NCI-H748 (cell line): ENCODE data around the gene CMKLR1.

Experiments
- DNase-seq: peaks from one replicate; lab custom pipeline; 2025; ENCODE audit not compliant: unreplicated experiment; lab: John Stamatoyannopoulos, UW

The CMKLR1 gene

DNA sequence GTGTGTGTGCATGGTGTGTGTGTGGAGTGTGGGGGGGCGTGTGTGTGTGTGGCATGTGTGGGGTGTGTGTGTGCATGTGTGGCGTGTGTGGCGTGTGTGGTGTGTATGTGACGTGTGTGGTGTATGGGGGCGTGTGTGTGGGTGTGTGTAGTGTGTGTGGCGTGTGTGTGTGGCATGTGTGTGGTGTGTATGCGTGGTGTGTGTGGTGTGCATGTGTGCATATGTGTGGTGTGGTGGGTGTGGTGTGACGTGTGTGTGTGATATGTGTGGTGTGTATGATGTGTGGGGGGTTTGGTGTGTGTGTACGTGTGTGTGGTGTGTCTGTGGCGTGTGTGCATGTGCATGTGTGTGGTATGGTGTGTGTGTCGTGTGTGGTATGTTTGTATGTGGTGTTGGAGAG is 24.1 kb upstream of the CMKLR1 start:
- no peak for DNase-seq

DNA sequence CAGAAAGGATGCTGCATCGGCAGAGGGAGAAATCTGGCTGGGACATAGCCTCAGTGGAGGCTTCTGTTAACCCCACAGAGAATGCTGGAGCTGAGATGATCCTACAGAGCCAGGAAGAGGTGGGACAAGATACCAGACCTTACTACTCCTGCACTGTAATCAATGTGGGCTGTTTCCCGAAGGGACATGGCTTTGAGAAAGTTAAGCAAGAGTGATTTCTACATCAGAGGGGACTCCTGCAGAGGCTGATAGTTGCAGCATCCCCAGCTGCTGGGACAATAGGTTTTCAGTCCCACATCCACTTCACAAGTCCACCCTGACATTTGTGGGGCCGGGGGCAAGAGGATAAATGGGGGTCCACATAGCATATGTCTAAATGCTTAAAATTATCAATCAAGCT is 22.5 kb upstream of the CMKLR1 start:
- DNase-seq: no peak

DNA sequence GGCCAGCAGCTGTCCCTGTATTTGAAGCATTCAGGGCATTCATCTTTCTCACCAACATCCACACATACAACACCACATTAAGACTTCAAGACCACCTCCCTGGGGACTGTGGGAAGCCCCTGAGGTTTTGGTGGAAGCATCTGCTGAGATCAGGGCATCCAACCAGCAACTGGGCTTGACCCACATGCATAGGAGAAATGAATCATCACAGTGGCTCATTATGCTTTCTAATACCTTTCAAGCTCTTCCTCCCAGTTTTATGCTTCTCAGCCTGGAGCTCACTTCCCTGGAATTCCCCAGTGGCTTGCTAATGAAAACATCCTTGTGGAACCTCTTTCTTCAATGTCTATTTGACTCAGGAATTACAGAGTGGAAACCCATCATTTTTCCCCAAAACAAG is 21.4 kb upstream of the CMKLR1 start:
- no peak for DNase-seq

DNA sequence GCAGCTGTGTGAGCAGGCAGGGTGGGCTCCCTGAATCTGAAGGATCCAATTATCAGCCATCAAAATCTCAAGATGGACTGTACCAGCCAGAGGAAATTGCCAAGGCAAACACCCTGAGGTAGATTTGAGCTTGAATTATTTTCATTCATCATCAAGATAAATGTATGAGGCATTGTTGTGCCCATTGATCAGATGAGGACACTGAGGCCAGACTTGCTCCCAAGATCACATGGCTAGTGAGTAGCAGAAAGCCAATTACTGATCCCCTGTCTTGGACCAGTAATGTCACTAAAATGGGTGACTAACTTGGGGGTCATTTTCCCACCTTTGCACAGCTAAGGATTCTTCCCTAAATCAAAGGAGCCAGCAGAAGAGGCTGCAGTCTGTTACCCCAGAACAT is 20.9 kb upstream of the CMKLR1 start:
- no peak for DNase-seq

DNA sequence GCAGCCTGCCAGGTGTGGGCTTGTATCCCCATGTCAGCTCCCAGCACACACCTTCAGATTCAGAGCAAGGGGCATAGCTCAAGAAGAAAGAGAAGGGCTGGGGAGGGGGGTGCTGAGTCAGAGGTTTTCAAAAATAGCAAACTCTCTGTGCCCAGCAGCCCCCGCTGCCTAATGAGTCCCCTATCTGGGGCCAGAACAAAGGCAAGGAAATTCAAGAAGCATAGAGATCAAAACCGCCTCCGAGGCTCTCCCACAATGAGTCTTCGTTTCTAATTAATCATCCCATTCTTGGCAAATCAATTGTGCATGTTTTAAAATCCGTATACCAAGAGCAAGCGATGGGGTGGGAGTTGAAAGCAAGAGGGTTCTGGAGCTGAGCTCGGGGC is 19.5 kb upstream of the CMKLR1 start:
- no peak for DNase-seq

DNA sequence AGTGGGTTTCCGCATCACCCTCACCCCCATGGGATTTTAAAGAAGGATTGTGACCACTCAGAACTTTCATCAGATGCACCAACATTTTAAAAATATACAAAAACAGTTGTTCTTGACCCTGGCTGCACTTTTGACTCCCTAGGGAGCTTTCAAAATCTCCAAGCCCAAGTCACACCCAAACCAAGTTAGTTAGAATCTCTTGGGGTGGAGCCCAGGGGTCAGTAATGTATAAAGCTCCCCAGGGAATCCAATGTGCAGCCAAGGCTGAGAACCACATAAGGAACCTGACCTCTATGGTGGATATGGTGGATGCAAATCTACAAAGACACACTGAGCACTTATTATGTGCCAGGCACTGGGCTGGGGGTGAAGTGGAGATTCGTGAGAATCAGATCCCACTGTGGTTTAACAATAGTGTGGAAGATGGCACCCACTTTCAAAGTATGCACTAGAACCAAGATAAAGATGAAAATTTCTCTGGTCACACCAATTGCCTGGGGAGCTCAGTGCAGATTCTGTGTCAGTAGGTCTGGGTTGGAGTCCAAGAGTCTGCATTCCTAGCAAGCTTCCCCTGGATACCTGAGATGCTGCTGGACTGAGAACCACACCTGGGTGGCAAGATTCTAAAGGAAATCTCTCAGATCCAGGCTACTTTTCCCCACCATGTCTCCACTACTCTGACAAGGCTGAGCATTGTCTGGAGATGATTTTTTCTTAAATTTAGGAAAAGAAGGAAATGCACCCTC is 18.9 kb upstream of the CMKLR1 start:
- no peak for DNase-seq

DNA sequence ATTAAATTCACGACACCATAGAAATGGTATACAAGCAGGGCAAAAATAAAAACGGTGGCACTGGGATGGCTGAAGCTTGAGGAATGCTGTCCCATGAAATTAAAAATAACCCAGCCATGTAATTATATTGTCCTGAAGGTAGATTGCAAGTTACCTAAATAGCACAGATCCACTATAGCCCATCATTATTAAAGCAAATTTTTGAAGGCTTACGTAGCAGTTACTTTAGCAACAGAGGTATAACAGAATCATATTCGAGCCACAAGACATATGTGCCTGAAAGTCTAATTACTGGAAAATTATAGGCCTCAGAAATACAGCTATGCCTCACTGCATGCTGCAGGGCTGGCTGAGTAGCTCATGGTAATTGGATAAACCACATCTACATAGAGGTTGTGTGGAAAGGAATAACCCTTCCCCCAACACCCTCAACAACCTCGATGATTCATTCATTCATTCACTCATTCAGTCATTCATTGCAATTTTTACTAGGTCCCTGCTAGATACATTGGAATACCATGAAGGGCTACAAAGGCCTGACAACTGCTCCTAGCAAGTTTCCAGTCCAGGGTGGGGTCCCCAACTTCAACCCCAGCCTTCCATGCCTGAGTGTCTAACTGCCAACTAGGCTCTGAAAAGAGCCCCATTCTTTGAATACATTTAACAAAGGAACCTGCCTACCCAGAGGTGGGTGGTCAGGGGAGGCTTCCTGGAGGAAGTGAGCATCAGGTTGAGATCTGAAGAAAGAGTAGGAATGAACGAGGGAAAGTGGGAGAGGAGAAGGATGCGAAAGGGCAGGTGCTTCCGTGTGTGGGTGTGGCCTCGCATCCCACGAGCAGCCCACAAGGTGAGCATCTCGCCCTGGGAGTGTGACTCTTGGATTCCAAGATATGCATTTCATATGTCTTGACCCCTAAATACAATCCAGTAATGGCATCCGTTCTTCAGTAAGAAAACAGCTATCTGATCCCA is 18.0 kb upstream of the CMKLR1 start:
- DNase-seq: no peak

DNA sequence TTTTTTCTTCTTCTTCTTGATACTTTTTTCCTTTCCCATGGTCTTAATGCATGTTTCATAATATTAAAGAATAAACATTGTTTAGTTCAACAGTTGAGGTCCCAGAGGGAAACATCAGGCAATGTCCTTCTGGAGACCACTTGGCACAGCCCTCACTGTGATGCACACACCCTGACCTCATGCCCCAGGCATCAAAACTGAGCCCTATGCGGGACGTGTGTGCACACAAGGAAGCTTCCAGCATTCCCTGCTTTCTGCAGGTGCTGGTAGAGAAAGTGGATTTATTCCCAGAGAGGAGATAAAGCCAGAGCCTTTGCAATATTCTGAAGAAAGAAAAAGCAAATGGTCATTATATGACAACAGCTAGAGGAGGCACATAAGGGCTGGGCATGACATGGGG is 16.0 kb upstream of the CMKLR1 start:
- DNase-seq: no peak

DNA sequence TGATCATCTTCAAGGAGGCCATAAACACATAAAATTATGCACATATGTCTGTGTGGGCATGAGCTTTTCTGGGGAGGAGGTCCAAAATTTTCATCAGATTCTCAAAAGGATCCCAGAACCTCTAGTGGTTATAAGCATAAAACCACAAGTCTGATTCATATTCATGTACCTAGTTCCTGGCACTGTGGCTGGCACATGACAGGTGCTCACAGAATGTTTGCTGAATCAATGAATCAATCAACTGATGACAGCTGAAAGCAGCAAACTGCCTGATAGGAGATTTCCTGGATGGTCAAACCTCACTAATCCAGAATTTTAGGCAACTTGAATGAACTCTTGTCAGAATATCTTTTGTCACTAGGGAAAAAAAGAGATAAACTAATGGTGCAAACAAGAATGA is 13.5 kb upstream of the CMKLR1 start:
- no peak for DNase-seq

DNA sequence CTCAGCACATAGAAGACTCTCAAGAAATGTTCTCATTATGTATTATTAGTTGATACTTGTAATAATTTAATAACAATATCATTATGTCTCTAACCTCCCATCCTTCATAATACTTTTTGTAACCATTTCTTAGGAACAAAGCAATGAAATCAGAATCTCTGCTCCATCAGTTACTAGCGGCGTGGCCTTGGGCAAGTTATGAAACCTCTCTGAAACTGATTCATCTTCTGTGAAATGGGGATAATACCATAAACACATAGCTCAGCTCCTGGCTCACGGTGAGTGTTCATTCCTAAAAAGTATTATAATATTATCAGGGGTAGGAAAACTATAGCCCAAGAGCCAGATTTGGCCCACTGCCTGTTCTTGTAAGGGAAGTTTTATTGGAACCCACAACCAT is 11.4 kb upstream of the CMKLR1 start:
- DNase-seq: no peak

DNA sequence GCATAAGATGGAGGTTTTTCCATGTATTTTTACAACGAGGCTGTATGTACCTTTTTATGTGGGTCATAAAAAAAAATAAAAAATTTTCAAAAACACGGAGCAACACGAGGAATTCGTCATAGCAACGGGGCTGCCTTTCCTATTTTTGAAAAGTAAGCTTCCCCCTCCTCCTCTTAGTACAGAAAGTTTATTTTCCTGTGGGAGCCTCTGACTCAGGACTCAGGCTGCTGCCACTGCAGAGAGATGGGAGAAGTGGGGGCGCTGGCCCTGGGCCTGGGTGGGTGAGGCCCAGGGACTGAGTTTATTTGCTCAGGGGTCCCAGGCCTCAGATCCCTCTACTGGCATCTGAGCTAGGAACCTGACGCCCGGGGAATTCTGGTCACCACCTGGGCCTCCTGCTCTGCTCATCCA is 10.2 kb upstream of the CMKLR1 start:
- no peak for DNase-seq

DNA sequence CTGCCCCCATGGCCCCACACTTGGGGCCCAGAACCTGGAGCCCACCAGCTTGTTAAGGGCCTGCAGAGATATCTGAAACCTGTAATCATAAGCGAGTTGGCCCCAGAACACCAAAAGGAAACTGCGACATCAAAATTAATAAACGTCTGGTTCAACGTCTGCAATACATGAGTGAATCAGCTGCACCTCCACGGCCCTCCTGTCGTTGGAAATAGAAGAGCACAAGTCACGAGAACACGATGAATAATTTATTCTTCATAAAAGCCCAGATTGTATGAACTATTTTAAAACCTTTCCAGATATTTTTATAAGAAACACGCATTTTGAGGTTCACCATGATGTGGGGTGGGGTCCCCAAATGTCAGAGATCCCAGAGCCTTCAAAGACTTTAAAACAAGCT is 9.7 kb upstream of the CMKLR1 start:
- DNase-seq: no peak

DNA sequence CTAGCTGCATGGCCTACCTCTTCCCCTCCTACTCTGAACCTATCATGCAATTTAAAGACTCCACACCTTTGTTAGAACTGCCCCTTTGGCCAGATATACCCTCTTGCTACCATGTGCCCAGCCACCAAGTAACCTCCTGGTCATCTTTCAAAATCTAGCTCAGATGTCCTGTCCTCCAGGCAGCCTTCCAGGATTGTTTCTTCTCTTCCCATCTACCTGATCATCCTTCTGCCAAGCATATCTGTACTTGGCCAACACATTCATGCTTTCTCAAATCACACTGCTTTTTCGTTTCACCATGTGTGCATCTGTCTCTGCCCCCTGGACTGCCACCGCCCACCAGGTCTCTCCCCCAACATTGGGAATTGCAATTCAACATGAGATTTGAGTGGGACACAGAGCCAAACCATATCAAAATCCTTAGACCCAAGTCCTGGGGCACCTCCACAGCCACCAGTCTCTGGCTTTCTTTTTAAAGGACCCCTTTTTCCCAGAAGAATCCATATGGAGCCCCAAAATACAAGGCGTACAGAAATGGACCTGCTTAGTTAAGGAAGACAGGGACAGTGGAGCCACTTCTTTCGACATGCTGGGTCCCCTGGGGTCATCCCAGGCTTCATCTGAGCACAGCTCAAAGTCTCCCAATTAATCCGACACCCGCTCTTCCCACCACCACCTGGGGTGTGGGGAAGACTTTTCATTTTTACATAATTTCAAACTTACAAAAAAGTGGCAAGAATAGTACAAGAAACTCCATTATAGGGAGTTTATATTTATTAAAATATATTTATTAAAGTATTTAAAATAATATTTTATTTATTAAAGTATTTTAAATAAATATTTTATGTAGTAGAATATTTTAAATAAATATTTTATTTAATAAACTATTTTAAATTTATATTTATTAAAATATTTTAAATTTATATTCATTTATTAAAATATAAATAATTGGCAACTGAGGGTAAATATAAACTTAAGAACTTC is 7.9 kb upstream of the CMKLR1 start:
- no peak for DNase-seq

DNA sequence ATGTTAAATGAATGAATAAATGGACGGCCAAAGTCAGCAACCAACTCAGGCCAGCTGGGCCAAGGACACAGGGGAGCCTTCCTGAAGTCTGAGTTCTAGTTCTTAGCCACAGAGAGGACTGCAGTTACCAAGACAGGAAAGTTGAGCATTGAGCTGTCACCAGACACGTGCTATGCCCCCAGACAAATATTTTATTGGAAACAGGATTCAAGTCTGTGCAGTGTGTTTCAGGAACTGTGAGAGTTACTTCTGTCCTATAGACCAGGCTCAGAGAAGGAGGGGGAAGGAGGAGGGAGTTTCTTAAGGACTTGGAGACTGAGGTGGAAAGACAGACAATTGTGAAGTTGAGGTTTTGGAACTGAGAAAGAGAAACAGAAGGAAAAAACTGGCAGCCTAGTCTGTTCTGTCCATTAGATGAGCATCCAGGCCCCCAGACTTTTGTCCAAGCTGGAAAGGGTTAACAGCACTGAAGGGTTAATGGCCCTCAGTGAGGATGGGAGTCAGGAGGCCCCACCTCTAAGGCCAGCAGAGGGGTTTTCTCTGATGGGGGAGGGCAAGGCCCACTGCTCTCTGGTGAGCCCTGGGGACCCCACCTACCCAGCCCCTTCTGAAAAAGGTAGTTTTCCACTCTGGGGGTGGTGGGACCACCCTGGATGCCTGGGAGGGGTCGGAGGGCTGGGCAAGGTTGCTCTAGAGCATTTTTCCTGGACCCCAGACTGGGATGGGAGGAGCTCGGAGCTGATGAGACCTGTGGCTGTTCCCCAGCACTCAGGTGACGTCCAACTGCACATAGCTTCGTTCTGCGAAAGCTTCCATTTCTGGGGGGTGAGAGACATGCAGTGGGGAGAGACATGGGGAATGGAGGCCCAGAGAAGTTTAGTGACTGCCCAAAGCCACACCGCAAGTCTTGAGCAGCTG is 6.9 kb upstream of the CMKLR1 start:
- no peak for DNase-seq

DNA sequence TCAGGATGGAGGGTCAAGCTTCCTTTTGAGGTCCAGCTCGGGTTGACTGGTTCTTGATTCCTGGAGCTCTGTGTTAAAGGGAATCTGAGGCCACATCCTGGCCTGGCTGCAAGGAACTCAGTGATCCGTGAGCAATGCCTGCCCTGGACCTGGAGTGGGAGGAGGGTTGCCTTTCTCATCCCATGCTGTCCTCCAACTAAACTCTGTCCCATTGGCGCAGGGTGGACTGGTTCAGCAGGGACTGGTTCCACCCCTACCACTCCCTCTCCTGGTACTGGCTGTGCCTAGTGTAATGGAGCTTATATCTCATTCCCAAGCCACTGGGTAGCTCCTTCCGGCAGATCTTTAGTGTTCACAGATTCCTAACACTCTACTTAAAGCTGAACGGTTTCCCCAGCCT is 3.9 kb upstream of the CMKLR1 start:
- DNase-seq: no peak

DNA sequence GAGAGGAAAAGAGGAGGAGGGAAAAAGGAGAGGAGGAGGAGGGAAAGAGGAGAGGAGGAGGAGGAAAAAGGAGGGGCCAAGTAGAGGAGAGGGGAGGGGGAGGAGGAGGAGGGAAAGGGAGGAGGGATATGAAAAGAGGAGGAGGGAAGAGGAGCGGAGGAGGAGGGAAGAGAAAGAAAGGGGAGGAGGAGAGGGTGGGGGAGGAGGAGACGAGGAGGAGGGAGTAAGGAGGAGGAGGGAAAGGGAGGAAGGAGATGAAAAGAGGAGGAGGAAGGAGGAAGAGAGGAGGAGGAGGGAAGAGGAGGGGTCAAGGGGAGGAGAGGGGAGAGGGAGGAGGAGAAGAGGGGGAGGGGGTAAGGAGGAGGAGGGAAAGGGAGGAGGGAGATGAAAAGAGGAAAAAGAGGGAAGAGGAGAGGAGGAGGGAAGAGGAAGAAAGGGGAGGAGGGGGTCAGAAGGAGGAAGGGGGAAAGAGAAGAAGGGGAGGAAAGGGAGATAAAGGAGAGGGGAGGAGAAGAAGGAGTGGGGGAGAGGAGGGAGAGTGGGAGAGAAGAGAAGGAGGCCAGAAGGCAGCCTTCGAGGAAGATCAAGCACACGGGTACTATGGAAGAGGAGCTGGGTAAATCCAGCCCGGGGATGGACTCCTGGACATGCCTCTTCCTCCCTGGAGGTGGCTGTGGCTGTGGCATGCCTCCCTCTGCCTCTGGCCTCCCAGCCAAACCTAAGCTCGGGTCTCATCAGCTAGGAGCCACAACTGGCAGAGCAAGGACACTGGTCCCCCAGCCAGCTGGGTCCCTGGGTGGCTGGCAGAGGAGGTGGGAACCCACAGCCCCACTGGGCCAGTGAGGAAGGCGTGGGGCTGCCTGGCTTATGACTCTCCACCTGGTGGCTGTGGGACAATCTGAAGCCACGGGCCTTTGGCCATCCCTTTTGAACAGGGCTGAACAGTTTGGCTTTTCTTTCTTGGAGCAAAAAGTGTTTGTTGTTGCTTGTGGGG is 3.0 kb upstream of the CMKLR1 start:
- no peak for DNase-seq

DNA sequence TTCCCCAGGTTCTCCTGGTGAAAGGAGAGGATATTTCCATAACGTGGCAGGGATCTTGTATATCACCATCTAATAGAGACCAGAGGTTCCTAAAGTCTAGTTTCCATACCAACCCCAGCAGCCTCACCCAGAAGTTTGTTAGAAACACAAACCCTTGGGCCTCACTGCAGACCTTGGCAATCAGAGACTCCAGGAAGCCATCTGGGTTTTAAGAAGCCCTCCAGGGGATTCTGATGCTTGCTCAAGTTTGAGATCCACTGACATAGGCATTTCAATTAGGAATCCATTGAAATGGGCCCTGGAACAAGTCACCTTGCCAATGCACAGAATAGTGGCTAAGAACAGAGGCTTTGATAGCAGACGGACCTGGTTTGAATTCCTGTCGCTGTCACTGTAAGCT is 2.2 kb upstream of the CMKLR1 start:
- no peak for DNase-seq

DNA sequence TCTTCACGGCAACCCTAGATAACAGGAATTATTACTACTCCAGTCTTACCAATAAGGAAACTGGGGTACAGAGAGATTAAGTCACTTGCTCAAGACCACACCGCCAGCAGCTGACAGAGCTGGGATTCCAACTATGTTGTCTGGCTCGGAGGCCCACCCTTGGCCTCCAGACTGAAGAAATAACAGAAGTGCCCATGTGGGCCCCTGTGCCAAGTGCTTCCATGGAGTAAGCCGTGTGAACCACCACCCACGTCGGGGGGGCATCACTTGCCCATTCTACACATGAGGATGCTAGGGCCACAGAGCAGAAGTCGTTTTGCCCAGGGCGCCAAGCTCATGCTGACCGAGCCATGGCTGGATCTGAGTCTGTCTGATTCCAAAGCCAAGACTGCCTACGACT is 926 bp upstream of the CMKLR1 start:
- no peak for DNase-seq
